Upper lobe of left lung (tissue), 6 donors: ENCODE measurements around the gene NRF1. TPM values are rescaled to one million over a fixed set of nuclear protein-coding genes. Genes with fewer than 3 reads are reported as not detected.

Source experiments
- ATAC-seq, 2 donors: fragments of 200-7000 bp; cut with Tn5 transposase; one replicate each; pipeline ENCODE4 v1.9.1; 2022; ENCODE audit warnings: mild to moderate bottlenecking in 2 of 2, moderate library complexity in 2 of 2; ENCODE audit not compliant: low FRiP score in 2 of 2
- DNase-seq, 2 donors: peaks; one replicate each; pipeline ENCODE4 v3.0.0-alpha.2; 2019 to 2020
- H3K27ac ChIP-seq, 4 donors: fragments of 200-600 bp; sonication (generic); one replicate each; pipeline ENCODE4 v1.5.1; 2016 to 2019
- H3K27me3 ChIP-seq, 4 donors: fragments of 200-600 bp; sonication (generic); one replicate each; pipeline ENCODE4 v1.5.1; 2017 to 2019
- H3K36me3 ChIP-seq, 4 donors: fragments of 200-600 bp; sonication (generic); one replicate each; pipeline ENCODE4 v1.5.1; 2016 to 2019
- H3K4me1 ChIP-seq, 4 donors: fragments of 200-600 bp; sonication (generic); one replicate each; pipeline ENCODE4 v1.5.1; 2018 to 2019
- H3K4me3 ChIP-seq, 4 donors: fragments of 200-600 bp; sonication (generic); one replicate each; pipeline ENCODE4 v1.5.1; 2017 to 2019; ENCODE audit warnings: mild to moderate bottlenecking in 2 of 4, moderate library complexity in 1 of 4
- H3K9me3 ChIP-seq, 4 donors: fragments of 200-600 bp; sonication (generic); one replicate each; pipeline ENCODE4 v1.5.1; 2018 to 2019
- EP300 ChIP-seq, 4 donors: sonication (generic); formaldehyde crosslinking; IDR thresholded peaks; one replicate each; pipeline ENCODE4 v1.5.1; 2017; ENCODE audit warnings: antibody characterized with exemption in 4 of 4, control low read depth in 2 of 4
- POLR2A ChIP-seq, 4 donors: fragments of 450-650 bp; IDR thresholded peaks; one replicate each; pipeline ENCODE4 v1.5.1; 2016 to 2017; ENCODE audit warnings: antibody characterized with exemption in 4 of 4, mild to moderate bottlenecking in 2 of 4
- POLR2AphosphoS5 ChIP-seq, 2 donors: sonication (generic); formaldehyde crosslinking; IDR thresholded peaks; one replicate each; pipeline ENCODE4 v1.5.1; 2017; ENCODE audit warnings: antibody characterized with exemption in 2 of 2
- WGBS, 2 donors: methylation state at CpG; one replicate each; pipeline ENCODE4 v1.1.5; 2017 to 2018; 5-methylcytosine and 5-hydroxymethylcytosine counted together
- total RNA-seq, 6 donors: library from RNA; depleted of rRNA in 4 of 6; stranded (reverse); fragments of >200 nt in 4 of 6; gene quantifications; one replicate each; pipeline versions ENCODE4 v1.1.0 to v1.2.1, GENCODE V29; 2016 to 2021
- TF ChIP-seq, protein P1 (sequence below), 6 experiments: fragments of 450-650 bp in 4 of 6; fragments of 200-600 bp in 2 of 6; sonication (generic) in 2 of 6; IDR thresholded peaks; one replicate each; pipeline ENCODE4 v1.5.1; 2016 to 2019; ENCODE audit warnings: antibody characterized with exemption in 6 of 6
- donor health status: DM: no; HTN: no; CAD: no; lungs with moderate emphysema.
- donor health status: DM: no; HTN: yes; CAD: no; lungs with severe emphysema.

NRF1 gene
- total RNA-seq, 6 donors from 2014 or later: 12.7 to 27.2 (median 19.1) TPM

DNA sequence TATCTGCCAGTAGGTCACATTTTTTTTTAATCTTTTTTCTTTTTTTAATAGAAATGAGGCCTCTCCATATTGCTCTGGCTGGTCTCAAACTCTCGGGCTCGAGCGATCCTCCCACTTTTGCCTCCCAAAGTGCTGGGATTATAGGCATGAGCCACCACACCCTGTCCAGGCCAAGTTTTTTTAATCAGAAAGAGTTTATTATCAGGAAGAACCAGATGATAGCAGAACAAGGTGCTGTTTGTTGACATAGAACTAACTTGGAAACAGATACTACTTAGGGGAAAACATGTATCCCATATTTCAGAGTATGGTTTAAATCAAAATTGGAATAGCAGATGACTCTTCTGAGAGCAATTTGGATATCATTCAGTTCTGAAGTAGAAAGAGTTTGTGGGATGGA is 118.6 kb downstream of the NRF1 start:
- ATAC-seq (no peak), DNase-seq (no peak)
- Histone ChIP-seq H3K4me1 (no peaks in the 10 kb centered on the region), H3K27ac (no peak overlapping the region), H3K9me3 (no peaks in the 10 kb centered on the region), H3K36me3 (peaks cover 10 to 92% (median 48%) of the 10 kb centered on the region in 4 donors), H3K27me3 (no peaks in the 10 kb centered on the region), H3K4me3 (no peak overlapping the region)
- TF ChIP-seq EP300 (IDR thresholded peaks at IDR 0.05) (no peak), POLR2AphosphoS5 (IDR thresholded peaks at IDR 0.05) (no peak), POLR2A (IDR thresholded peaks at IDR 0.05) (no peak)
- TF ChIP-seq, protein P1, sequence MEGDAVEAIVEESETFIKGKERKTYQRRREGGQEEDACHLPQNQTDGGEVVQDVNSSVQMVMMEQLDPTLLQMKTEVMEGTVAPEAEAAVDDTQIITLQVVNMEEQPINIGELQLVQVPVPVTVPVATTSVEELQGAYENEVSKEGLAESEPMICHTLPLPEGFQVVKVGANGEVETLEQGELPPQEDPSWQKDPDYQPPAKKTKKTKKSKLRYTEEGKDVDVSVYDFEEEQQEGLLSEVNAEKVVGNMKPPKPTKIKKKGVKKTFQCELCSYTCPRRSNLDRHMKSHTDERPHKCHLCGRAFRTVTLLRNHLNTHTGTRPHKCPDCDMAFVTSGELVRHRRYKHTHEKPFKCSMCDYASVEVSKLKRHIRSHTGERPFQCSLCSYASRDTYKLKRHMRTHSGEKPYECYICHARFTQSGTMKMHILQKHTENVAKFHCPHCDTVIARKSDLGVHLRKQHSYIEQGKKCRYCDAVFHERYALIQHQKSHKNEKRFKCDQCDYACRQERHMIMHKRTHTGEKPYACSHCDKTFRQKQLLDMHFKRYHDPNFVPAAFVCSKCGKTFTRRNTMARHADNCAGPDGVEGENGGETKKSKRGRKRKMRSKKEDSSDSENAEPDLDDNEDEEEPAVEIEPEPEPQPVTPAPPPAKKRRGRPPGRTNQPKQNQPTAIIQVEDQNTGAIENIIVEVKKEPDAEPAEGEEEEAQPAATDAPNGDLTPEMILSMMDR (IDR thresholded peaks at IDR 0.05): no peak
- 97 to 99% methylated on average over 3 of the region's 3 CpGs for WGBS, 2 donors

DNA sequence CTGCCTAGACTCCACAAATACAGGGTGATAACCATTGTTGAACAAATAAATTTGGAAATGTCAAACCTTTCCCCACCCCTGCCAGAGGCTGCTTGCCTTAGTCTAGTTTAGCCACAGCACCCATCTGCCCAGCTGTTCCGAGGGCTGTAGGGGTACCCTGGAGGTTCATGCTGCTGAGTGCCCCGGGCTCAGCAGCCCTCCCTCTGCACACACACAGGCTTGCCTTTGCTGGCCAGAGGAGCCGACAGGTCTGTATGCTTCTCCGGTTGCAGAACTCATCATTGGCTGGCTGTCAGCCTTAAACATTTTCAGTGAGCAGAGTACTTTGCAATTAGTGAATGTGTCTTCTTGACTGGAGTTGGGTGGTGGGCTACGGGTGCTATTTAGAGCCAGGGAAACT is 122.9 kb downstream of the NRF1 start:
- Histone ChIP-seq H3K27me3 (no peaks in the 10 kb centered on the region), H3K27ac (no peak overlapping the region), H3K9me3 (no peaks in the 10 kb centered on the region), H3K36me3 (peaks cover 4 to 82% (median 30%) of the 10 kb centered on the region in 4 donors), H3K4me1 (peaks cover 0 to 7% (median 5%) of the 10 kb centered on the region in 4 donors), H3K4me3 (no peak overlapping the region)
- TF ChIP-seq, protein P1 (IDR thresholded peaks at IDR 0.05): no peak
- TF ChIP-seq POLR2AphosphoS5 (IDR thresholded peaks at IDR 0.05): no peak
- TF ChIP-seq POLR2A (IDR thresholded peaks at IDR 0.05): no peak
- no peak for TF ChIP-seq EP300 (IDR thresholded peaks at IDR 0.05)
- no peak for DNase-seq
- WGBS, 2 donors: 89 to 100% methylated on average over 1 to 5 of the region's 5 CpGs
- no peak for ATAC-seq

DNA sequence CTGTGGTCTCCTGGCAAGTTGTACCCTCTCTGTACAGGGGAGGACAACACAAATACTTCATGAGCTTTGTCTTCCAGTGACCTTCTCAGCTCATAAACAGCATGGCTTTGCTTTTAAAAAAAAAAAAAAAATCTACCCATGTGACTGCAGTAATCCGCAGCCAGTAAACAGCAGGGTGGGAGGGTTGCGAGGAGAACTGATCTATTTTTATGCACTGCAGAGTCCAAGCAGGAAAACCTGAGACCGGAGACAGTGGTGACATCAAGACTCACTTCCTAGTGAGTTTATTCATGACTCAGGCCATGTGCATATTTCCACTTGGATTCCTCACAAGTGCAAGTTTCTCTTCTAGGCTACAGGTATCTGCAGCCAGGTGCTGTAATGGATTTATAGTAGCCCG is 127.9 kb downstream of the NRF1 start:
- no peak for ATAC-seq
- no peak for DNase-seq
- Histone ChIP-seq H3K4me3 (no peak overlapping the region), H3K9me3 (no peaks in the 10 kb centered on the region), H3K36me3 (peaks cover 4 to 61% (median 15%) of the 10 kb centered on the region in 4 donors), H3K27me3 (no peaks in the 10 kb centered on the region), H3K27ac (no peak overlapping the region), H3K4me1 (peaks cover 0 to 9% (median 7%) of the 10 kb centered on the region in 4 donors)
- WGBS, 2 donors: 65 to 67% methylated on average over 4 of the region's 4 CpGs
- TF ChIP-seq POLR2AphosphoS5 (IDR thresholded peaks at IDR 0.05): no peak
- no peak for TF ChIP-seq EP300 (IDR thresholded peaks at IDR 0.05)
- TF ChIP-seq, protein P1 (IDR thresholded peaks at IDR 0.05): no peak
- TF ChIP-seq POLR2A (IDR thresholded peaks at IDR 0.05): no peak

DNA sequence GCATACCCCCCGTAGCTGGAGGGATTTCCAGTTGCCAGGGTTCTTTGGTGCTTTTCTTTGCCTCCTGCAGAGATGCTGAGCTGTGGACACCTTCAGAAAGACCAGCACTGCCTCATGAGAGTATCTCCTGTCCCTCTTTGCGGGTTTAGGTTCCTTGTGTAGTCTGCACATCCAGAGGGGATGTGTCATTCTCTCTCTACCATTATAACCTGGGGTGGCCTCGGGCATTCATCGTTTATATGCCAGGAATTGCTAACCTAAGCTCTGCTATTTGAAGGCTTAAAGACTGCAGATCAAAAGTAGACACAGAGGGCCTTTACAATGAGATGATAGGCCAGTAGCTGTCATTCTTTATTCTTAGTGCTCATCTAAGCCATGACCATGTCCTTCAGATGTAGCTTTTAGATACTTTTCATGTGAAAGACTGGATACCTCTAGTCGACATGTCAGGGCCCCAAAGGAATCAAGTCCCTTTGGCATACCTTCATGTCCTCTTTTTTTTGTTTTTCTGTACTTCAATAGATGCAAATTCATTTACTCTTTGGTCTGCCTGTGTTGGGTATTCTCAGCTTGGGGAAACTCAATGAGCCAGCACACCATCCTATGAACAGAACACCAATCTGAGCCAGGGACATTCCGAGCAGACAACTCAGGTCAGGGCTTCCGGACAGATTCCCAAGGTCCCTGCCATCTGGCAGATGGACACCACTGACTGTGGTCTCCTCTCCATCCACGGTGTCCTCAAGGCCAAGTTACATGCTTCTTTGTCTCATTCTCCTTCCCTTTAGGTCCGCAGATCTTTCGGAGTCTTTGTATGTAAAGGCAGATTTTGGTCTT is 129.3 kb downstream of the NRF1 start:
- Histone ChIP-seq H3K27me3 (no peaks in the 10 kb centered on the region), H3K4me3 (no peak overlapping the region), H3K4me1 (peaks cover 0 to 9% (median 7%) of the 10 kb centered on the region in 4 donors), H3K27ac (no peak overlapping the region), H3K9me3 (no peaks in the 10 kb centered on the region), H3K36me3 (peaks cover 0 to 49% (median 6%) of the 10 kb centered on the region in 4 donors)
- DNase-seq (no peak), ATAC-seq (no peak)
- 95 to 96% methylated on average over 8 to 10 of the region's 10 CpGs for WGBS, 2 donors
- TF ChIP-seq POLR2A (IDR thresholded peaks at IDR 0.05) (no peak), POLR2AphosphoS5 (IDR thresholded peaks at IDR 0.05) (no peak), EP300 (IDR thresholded peaks at IDR 0.05) (no peak)
- TF ChIP-seq, protein P1 (IDR thresholded peaks at IDR 0.05): no peak
